Measurements from ENCODE around the gene XPR1. TPM values are rescaled to one million over a fixed set of nuclear protein-coding genes. Genes with fewer than 3 reads are reported as not detected.

XPR1 gene
- total RNA-seq, 4 donors from 2014 or later = 16.8 to 25.3 (median 18.8) TPM

- WGBS, 2 donors = 16 to 17% methylated on average over 1 of the region's 1 CpG
- peaks cover 0 to 15% (median 2%) of the 10 kb centered on the region in 4 donors for H3K4me1 ChIP-seq
- no peaks in the 10 kb centered on the region for H3K36me3 ChIP-seq
- TF ChIP-seq, protein P1, sequence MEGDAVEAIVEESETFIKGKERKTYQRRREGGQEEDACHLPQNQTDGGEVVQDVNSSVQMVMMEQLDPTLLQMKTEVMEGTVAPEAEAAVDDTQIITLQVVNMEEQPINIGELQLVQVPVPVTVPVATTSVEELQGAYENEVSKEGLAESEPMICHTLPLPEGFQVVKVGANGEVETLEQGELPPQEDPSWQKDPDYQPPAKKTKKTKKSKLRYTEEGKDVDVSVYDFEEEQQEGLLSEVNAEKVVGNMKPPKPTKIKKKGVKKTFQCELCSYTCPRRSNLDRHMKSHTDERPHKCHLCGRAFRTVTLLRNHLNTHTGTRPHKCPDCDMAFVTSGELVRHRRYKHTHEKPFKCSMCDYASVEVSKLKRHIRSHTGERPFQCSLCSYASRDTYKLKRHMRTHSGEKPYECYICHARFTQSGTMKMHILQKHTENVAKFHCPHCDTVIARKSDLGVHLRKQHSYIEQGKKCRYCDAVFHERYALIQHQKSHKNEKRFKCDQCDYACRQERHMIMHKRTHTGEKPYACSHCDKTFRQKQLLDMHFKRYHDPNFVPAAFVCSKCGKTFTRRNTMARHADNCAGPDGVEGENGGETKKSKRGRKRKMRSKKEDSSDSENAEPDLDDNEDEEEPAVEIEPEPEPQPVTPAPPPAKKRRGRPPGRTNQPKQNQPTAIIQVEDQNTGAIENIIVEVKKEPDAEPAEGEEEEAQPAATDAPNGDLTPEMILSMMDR (IDR thresholded peaks at IDR 0.05) = no peak
- no peaks in the 10 kb centered on the region for H3K27me3 ChIP-seq
- no peak for DNase-seq (ENCODE audit: low spot score in 2 of 2)
- no peaks in the 10 kb centered on the region for H3K9me3 ChIP-seq
- H3K4me3 ChIP-seq = no peak overlapping the region
- H3K27ac ChIP-seq = no peak overlapping the region
These were observed 165.2 kb downstream of the XPR1 start for GRCh38 chr1:180796897-180797640.

DNA sequence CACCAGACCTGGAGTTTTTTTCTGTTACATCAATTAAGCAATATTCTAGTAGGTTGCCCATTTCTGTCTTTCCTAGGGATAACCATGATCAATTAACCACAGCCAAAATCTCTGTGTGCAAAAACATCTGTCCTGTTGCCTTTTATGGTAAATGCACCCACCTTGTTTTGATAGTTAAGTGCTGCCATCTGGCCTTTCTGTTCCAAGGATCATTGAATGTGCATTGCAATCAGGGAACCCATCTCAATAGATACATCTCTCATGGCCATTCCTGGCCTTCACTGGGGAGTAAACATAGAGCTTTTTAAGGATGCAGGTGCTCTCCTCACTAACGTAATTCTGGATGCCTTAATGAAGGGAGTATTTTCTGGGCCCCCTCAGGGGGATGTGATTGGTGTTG, 169.1 kb downstream of the XPR1 start:
- TF ChIP-seq, protein P1 (IDR thresholded peaks at IDR 0.05) = no peak
- TF ChIP-seq EP300 (IDR thresholded peaks at IDR 0.05) (no peak), POLR2A (IDR thresholded peaks at IDR 0.05) (no peak)
- Histone ChIP-seq H3K36me3 (no peaks in the 10 kb centered on the region), H3K27ac (no peak overlapping the region), H3K4me1 (no peaks in the 10 kb centered on the region), H3K9me3 (no peaks in the 10 kb centered on the region), H3K27me3 (no peaks in the 10 kb centered on the region), H3K4me3 (no peak overlapping the region)
- DNase-seq (ENCODE audit: low spot score in 2 of 2) = no peak
- 62 to 87% methylated on average over 1 of the region's 1 CpG for WGBS, 2 donors

DNA sequence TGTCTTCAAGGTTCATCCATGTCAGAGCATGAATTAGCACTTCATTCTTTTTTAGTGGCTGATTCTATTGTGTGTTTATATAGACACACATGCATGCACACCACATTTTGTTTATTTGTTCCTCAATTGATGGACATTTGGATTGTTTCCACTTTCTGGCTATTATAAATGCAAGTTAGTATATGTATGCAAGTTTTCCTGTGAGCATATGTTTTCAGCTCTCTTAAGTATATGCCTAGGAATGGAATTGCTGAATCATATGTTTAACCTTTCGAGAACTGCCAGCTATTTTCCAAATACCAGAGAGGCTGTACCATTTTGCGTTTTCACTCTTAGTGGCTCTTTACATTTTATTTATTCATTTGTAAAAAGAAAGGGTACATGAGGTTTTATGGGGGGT, 171.0 kb downstream of the XPR1 start:
- no peak for DNase-seq (ENCODE audit: low spot score in 2 of 2)
- 93 to 98% methylated on average over 2 of the region's 2 CpGs for WGBS, 2 donors
- H3K4me1 ChIP-seq = no peaks in the 10 kb centered on the region
- H3K27ac ChIP-seq = no peak overlapping the region
- H3K9me3 ChIP-seq = no peaks in the 10 kb centered on the region
- no peak overlapping the region for H3K4me3 ChIP-seq
- peaks cover 0 to 10% (median 0%) of the 10 kb centered on the region in 3 donors for H3K36me3 ChIP-seq
- no peaks in the 10 kb centered on the region for H3K27me3 ChIP-seq
- no peak for TF ChIP-seq EP300 (IDR thresholded peaks at IDR 0.05)
- TF ChIP-seq, protein P1 (IDR thresholded peaks at IDR 0.05) = no peak
- no peak for TF ChIP-seq POLR2A (IDR thresholded peaks at IDR 0.05)

- TF ChIP-seq POLR2A (IDR thresholded peaks at IDR 0.05) (no peak), EP300 (IDR thresholded peaks at IDR 0.05) (no peak)
- TF ChIP-seq, protein P1 (IDR thresholded peaks at IDR 0.05) = no peak
- no peak for DNase-seq (ENCODE audit: low spot score in 2 of 2)
- no peak overlapping the region for H3K27ac ChIP-seq
- peaks cover 0 to 11% (median 0%) of the 10 kb centered on the region in 3 donors for H3K36me3 ChIP-seq
- H3K4me1 ChIP-seq = no peaks in the 10 kb centered on the region
- no peaks in the 10 kb centered on the region for H3K9me3 ChIP-seq
- no peaks in the 10 kb centered on the region for H3K27me3 ChIP-seq
- H3K4me3 ChIP-seq = no peak overlapping the region
These were observed 173.5 kb downstream of the XPR1 start for GRCh38 chr1:180805316-180805715.

GRCh38 chr1:180811298-180811697, 179.5 kb downstream of the XPR1 start:
- peaks cover 0 to 33% (median 0%) of the 10 kb centered on the region in 3 donors for H3K36me3 ChIP-seq
- H3K27me3 ChIP-seq = no peaks in the 10 kb centered on the region
- no peak for DNase-seq (ENCODE audit: low spot score in 2 of 2)
- H3K4me3 ChIP-seq = no peak overlapping the region
- H3K9me3 ChIP-seq = no peaks in the 10 kb centered on the region
- H3K27ac ChIP-seq = no peak overlapping the region
- H3K4me1 ChIP-seq = no peaks in the 10 kb centered on the region
- WGBS, 2 donors = 63 to 71% methylated on average over 2 of the region's 2 CpGs
- TF ChIP-seq, protein P1 (IDR thresholded peaks at IDR 0.05) = no peak
- no peak for TF ChIP-seq POLR2A (IDR thresholded peaks at IDR 0.05)
- no peak for TF ChIP-seq EP300 (IDR thresholded peaks at IDR 0.05)
